Measurements from ENCODE around the gene ANO1. TPM values are rescaled to one million over a fixed set of nuclear protein-coding genes. Genes with fewer than 3 reads are reported as not detected.

ANO1 gene
- total RNA-seq, 1 experiment from 2014 or later: 10.9 TPM

DNA sequence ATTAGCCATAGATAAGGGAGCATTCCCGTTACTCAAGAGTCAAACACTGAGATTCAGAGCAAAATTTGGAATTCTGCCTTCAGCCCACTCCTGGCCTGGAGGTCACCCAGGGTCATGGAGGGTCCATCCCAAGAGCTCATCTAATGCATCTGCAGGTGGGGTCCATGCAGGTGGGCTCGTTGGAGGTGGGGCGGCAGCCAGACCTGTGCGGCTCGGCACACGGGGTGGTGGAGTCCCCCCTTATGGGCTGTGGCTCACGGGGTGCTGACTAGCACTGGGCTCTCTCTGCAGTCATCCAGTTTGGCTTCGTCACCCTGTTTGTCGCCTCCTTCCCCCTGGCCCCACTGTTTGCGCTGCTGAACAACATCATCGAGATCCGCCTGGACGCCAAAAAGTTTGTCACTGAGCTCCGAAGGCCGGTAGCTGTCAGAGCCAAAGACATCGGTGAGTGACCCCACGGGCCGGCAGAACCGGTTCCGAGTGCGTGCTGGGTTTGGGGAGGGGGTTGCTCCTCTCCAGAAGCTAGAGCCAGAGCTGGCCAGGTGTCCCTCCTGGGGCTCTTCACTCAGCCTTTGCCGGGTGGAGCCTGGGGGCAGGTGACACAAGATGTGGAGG, 92.6 kb downstream of the ANO1 start:
- H2BK15ac ChIP-seq (ENCODE audit: low read depth, low read length): no peak overlapping the region
- H4K8ac ChIP-seq (replicated peaks; ENCODE audit: insufficient read length, low read depth, low read length): no peak overlapping the region
- no peak overlapping the region for H3K9ac ChIP-seq (ENCODE audit: extremely low read depth, insufficient read length, low read length)
- no peak overlapping the region for H2AFZ ChIP-seq (ENCODE audit: low read length)
- no peak overlapping the region for H4K5ac ChIP-seq (ENCODE audit: insufficient read length, low read depth, low read length)
- no peak overlapping the region for H3K18ac ChIP-seq (ENCODE audit: insufficient read length, low read depth, low read length)
- H2AK5ac ChIP-seq (ENCODE audit: insufficient read length, low read length): no peak overlapping the region
- no peak overlapping the region for H3K14ac ChIP-seq (ENCODE audit: insufficient read depth, low read length)
- no peaks in the 10 kb centered on the region for H3K27me3 ChIP-seq (ENCODE audit: insufficient read depth, low read length)
- H3K23me2 ChIP-seq (ENCODE audit: insufficient read length, low read depth, low read length, poor library complexity, severe bottlenecking): no peaks in the 10 kb centered on the region
- no CpG with 5 or more reads among the region's 22 CpGs for WGBS (ENCODE audit: extremely low coverage, insufficient read length, low lambda C conversion rate)
- H3K4ac ChIP-seq (ENCODE audit: low read depth, low read length): no peak overlapping the region
- H3K27ac ChIP-seq (ENCODE audit: insufficient read length, low read depth, low read length): no peak overlapping the region
- no peak overlapping the region for H2BK12ac ChIP-seq (ENCODE audit: insufficient read length, low read depth, low read length)
- no peaks in the 10 kb centered on the region for H3K79me1 ChIP-seq (ENCODE audit: insufficient read depth, low read depth, low read length, poor library complexity, severe bottlenecking)
- no peak overlapping the region for H3K23ac ChIP-seq (ENCODE audit: insufficient read length, low read depth, low read length)
- H3K79me2 ChIP-seq (ENCODE audit: insufficient read depth, low read length): no peaks in the 10 kb centered on the region
- TF ChIP-seq, protein P1, sequence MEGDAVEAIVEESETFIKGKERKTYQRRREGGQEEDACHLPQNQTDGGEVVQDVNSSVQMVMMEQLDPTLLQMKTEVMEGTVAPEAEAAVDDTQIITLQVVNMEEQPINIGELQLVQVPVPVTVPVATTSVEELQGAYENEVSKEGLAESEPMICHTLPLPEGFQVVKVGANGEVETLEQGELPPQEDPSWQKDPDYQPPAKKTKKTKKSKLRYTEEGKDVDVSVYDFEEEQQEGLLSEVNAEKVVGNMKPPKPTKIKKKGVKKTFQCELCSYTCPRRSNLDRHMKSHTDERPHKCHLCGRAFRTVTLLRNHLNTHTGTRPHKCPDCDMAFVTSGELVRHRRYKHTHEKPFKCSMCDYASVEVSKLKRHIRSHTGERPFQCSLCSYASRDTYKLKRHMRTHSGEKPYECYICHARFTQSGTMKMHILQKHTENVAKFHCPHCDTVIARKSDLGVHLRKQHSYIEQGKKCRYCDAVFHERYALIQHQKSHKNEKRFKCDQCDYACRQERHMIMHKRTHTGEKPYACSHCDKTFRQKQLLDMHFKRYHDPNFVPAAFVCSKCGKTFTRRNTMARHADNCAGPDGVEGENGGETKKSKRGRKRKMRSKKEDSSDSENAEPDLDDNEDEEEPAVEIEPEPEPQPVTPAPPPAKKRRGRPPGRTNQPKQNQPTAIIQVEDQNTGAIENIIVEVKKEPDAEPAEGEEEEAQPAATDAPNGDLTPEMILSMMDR (conservative IDR thresholded peaks at IDR 0.05): no peak
- H3K9me3 Mint-ChIP-seq: no peaks in the 10 kb centered on the region
- no peak overlapping the region for H3K56ac ChIP-seq (ENCODE audit: insufficient read length, low read depth, low read length)
- no peak overlapping the region for H3K4me3 Mint-ChIP-seq
- no peak overlapping the region for H3K4me2 ChIP-seq (ENCODE audit: insufficient read depth, insufficient read length, low read length)
- H3K9me3 ChIP-seq (ENCODE audit: control insufficient read depth, low read depth, low read length): no peaks in the 10 kb centered on the region
- H4K20me1 ChIP-seq (ENCODE audit: control insufficient read depth, insufficient read depth, insufficient read length): no peaks in the 10 kb centered on the region
- H4K91ac ChIP-seq (ENCODE audit: insufficient read length, low read depth, low read length): no peak overlapping the region
- peaks cover 3% of the 10 kb centered on the region for H3K27me3 Mint-ChIP-seq (ENCODE audit: low read depth)
- H2BK20ac ChIP-seq (ENCODE audit: low read depth, low read length, poor library complexity, severe bottlenecking): no peak overlapping the region
- H2BK120ac ChIP-seq (ENCODE audit: low read depth, low read length, poor library complexity, severe bottlenecking): no peak overlapping the region
- H3K4me1 Mint-ChIP-seq: peaks cover 12 to 13% of the 10 kb centered on the region in 2 experiments
- H3K36me3 Mint-ChIP-seq (ENCODE audit: insufficient read depth in 1 of 3, low read depth in 3 of 3): peaks cover 0 to 5% (median 0%) of the 10 kb centered on the region in 3 experiments; a peak in 1 of 7 replicates
- H3K27ac Mint-ChIP-seq: no peak overlapping the region
- no peaks in the 10 kb centered on the region for H3K4me1 ChIP-seq (ENCODE audit: insufficient read depth, low read length)
- H2BK5ac ChIP-seq (ENCODE audit: insufficient read length, low read length): no peak overlapping the region
- no peak for DNase-seq
- H3T11ph ChIP-seq (ENCODE audit: low read length): no peak overlapping the region

Measured in H9 (cell line).